Measurements from ENCODE around the gene PDE6G.
"Not testable (repeated sequence)": the region's sequence is repeated elsewhere in the genome, so short reads cannot be mapped to it uniquely, and the experiment has no call there.

PDE6G gene

GRCh38 chr17:81687770-81688541 lies 31.6 kb upstream of the PDE6G start:
- no peak for DNase-seq (ENCODE audit: low read depth in 2 of 2)

DNA sequence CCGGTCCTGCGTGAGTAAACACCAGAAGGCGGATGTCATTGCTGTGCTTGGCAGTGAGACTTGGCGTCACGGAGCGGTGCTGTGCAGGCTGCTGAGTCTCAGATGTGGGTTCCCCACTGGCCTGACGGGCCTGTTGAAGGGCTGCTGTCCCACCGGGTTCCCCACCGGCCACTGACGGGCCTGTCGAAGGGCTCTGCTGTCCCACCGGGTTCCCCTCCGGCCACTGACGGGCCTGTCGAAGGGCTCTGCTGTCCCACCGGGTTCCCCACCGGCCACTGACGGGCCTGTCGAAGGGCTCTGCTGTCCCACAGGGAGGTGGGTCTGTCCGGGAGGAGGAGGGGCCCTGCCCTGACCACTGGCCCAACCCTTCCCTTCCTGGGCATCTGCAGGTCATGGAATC lies 30.3 kb upstream of the PDE6G start:
- DNase-seq (ENCODE audit: low read depth in 2 of 2), result no peak

DNA sequence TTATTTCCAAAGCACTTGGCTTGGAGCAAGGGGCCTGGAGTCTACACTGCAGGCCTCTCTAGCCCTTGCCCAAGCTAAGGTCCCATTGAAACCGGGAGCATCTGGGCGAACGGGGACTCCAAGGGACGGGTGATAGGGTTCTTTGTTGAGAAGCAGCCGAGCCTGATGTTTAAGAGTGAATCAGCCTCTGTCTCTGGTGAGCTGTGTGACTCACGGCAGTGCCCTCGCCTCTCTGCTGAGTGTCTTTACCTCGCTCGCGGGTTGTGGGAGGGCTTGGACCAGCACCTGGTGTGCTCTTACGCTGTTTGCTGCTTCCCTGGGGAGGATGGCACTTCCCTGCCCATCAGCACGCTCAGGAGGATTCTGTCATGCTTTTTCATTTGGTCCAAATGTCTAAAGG lies 28.8 kb upstream of the PDE6G start:
- DNase-seq (ENCODE audit: low read depth in 2 of 2), result peak in 1 of 2 donors; percentile 47

GRCh38 chr17:81684442-81684911 lies 28.1 kb upstream of the PDE6G start:
- DNase-seq (ENCODE audit: low read depth in 2 of 2), result no peak

- DNase-seq (ENCODE audit: low read depth in 2 of 2), result peak; percentile 94 to 96
Measured at GRCh38 chr17:81683584-81684441, 27.5 kb upstream of the PDE6G start, which contains the start of the genes ARL16 and HGS. ARL16 (minus strand) TSS chr17:81683797; CDS start chr17:81683753, 44 bp downstream. HGS (plus strand) TSS chr17:81684011; CDS start chr17:81684067, 56 bp downstream.

DNA sequence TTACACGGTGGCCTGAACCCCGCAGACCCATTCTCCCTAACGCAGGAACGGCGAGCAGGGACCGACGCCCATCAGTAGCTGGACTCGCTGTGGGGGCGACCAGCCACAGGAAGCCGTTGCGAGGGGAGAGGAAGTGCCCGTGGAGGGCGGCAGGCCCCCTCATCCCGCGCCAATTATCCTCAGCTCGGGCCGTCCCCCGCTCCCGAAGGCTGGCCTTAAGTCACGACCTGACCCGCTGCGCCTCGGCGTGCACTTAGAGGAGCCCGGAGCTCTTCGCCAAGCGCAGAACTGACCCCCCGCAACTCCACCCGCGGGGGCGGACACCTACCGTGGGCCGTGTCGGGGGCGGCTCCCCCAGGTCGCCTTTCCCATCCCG lies 26.9 kb upstream of the PDE6G start:
- DNase-seq (ENCODE audit: low read depth in 2 of 2), result no peak

DNA sequence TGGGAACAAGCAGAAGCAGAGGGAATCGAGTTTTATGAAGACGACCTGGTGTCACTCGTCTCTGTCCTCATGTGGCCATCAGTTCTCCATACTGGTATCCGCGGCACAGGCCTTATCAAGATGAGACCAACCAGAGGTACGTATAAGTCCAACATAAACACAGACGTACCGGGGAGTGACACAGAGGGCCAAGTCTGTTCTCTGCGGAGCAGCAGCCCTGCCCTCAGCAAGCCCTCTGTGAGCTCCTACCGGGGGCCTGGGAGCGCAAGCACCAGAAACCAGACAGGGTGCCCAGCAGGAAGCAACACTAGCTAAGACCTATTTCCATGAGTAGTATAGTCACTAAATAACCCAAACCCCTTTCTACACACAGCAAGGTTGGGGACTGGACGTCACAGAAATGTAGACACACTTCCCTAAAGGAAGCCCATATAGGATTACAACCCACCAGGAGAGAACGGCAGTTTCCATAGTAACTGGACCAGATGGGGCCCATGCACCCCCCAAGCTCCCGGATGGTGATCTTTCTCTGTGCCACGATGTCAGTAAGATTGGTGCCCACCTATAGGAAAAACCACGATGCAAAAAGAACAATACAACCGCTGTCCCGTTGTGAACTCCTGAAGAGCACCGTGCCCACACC lies 26.3 kb upstream of the PDE6G start:
- DNase-seq (ENCODE audit: low read depth in 2 of 2), result no peak

DNA sequence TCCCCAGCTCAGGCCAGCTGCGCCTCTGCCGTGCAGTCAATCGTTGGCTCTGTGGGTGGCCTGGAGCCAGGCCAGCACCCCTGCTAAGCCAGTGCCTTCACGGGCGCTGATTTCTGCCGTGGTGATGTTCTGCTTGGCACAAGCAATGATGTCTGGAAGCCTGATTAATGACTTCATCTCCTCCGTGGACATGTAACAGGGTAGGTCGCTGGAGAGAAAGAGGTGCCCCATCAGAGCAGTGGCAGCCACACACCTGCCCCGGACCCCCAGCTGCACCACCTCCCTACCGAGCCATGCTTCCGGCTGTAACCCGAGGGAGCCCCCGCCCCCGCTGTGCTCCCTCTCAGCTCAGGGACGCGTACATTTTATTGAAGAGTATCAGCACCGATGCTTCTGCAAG lies 25.3 kb upstream of the PDE6G start:
- no peak for DNase-seq (ENCODE audit: low read depth in 2 of 2)

DNA sequence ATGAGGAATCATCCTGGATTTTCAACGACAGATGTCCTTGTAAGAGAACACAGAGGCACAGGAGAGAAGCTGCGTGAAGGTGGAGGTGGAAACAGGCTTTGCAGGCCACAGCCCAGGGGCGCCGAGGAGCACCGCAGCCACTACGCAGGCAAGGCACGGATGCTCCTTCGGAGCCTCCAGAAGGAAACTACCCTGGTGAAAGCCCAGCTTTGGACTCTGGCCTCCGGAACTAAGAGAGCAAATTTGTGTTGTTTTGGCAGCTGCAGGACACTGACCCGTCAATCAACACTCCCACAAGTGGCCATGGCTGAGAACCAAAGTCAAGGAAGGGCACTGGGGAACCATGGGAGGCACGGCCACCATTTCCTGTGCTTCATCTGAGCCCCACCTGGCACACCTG lies 23.8 kb upstream of the PDE6G start:
- DNase-seq (ENCODE audit: low read depth in 2 of 2), result no peak

GRCh38 chr17:81676906-81677305 lies 20.6 kb upstream of the PDE6G start:
- DNase-seq (ENCODE audit: low read depth in 2 of 2), result no peak

- not testable (repeated sequence) for DNase-seq (ENCODE audit: low read depth in 2 of 2)
Measured at GRCh38 chr17:81675515-81676221, 19.3 kb upstream of the PDE6G start.

- no peak for DNase-seq (ENCODE audit: low read depth in 2 of 2)
Measured at GRCh38 chr17:81673561-81674258, 17.4 kb upstream of the PDE6G start.

GRCh38 chr17:81672954-81673353 lies 16.6 kb upstream of the PDE6G start:
- no peak for DNase-seq (ENCODE audit: low read depth in 2 of 2)

GRCh38 chr17:81672504-81672903 lies 16.2 kb upstream of the PDE6G start:
- no peak for DNase-seq (ENCODE audit: low read depth in 2 of 2)

- no peak for DNase-seq (ENCODE audit: low read depth in 2 of 2)
Measured at GRCh38 chr17:81667754-81668153, 11.4 kb upstream of the PDE6G start.

- DNase-seq (ENCODE audit: low read depth in 2 of 2), result peak; percentile 91 to 92
Measured at GRCh38 chr17:81666342-81667191, 10.2 kb upstream of the PDE6G start, which contains the start of the genes CCDC137 and OXLD1. CCDC137 (plus strand) TSS chr17:81666737; CDS start chr17:81666767, 30 bp downstream. OXLD1 (minus strand) TSS chr17:81666605; CDS start chr17:81666577, 28 bp downstream.

GRCh38 chr17:81666092-81666341 lies 9.7 kb upstream of the PDE6G start:
- no peak for DNase-seq (ENCODE audit: low read depth in 2 of 2)

GRCh38 chr17:81665205-81666091 lies 9.1 kb upstream of the PDE6G start:
- peak in 1 of 2 donors; percentile 48 for DNase-seq (ENCODE audit: low read depth in 2 of 2)

DNA sequence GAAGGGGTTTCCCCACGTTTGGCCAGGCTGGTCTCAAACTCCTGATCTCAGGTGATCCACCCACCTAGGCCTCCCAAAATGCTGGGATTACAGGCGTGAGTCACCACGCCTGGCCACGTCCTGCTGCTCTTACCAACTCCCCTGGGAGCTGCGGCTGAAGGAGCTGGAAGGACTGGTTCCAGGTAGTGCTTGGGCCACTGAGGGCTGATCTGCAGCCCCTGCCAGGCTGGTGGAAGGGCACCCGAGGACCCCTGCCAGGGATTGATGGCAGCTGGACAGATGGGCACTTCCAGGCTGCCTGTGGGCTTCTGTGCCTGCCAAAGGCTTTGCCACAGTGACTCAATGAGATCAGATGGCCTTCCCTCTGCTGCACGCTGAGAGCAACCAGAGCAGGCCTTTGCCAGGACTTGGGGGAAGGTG lies 7.7 kb upstream of the PDE6G start:
- no peak for DNase-seq (ENCODE audit: low read depth in 2 of 2)
